Panc1 (cell line): ENCODE measurements around the gene FAM227B. TPM values are rescaled to one million over a fixed set of nuclear protein-coding genes. Genes with fewer than 3 reads are reported as not detected.

Experiments
- ATAC-seq: fragments of 200-7000 bp; cut with Tn5 transposase; 2 replicates; pipeline ENCODE4 v1.9.1; 2020; ENCODE audit warnings: mild to moderate bottlenecking, moderate library complexity
- BruUV-seq: library from RNA; stranded (reverse); fragments of 400-500 nt; replicated peaks from 2 replicates; lab custom pipeline; 2021; lab: Mats Ljungman, UMichigan
- CTCF ChIA-PET: fragments of 300-600 bp; sonication (Branson Sonifier 250); formaldehyde crosslinking; loops from one replicate; lab custom pipeline; 2022; ENCODE audit warnings: antibody characterized with exemption; lab: Charles Lee
- POLR2A ChIA-PET: fragments of 300-600 bp; sonication (Branson Sonifier 250); formaldehyde crosslinking; loops from one replicate; lab custom pipeline; 2022; ENCODE audit warnings: antibody characterized with exemption; lab: Charles Lee
- DNase-seq: peaks from one replicate; pipeline ENCODE4 v3.0.0-alpha.2; 2010; ENCODE audit warnings: low read depth, low spot score
- H3K27ac ChIP-seq: 2 replicates; pipeline ENCODE4 v1.5.1; 2011; ENCODE audit warnings: mild to moderate bottlenecking, low read length, inconsistent platforms
- H3K27me3 ChIP-seq: fragments of 200-500 bp; sonication (Bioruptor generic); 2 replicates; pipeline ENCODE4 v1.6.0; 2014; ENCODE audit warnings: low read length, inconsistent platforms; ENCODE audit not compliant: control insufficient read depth, insufficient read depth
- H3K36me3 ChIP-seq: fragments of 200-500 bp; sonication (Bioruptor generic); 2 replicates; pipeline ENCODE4 v1.5.1; 2014; ENCODE audit warnings: inconsistent platforms, mild to moderate bottlenecking, low read length, moderate library complexity; ENCODE audit not compliant: control insufficient read depth, insufficient read depth
- H3K4me1 ChIP-seq: 2 replicates; pipeline ENCODE4 v1.5.1; 2011; ENCODE audit warnings: inconsistent platforms, mild to moderate bottlenecking, low read length, moderate library complexity; ENCODE audit not compliant: control insufficient read depth, insufficient read depth
- H3K4me3 ChIP-seq, 2 experiments: 2 replicates each; pipeline ENCODE4 v1.5.1; 2011 to 2012; ENCODE audit warnings: low read depth in 2 of 2, low read length in 2 of 2, mild to moderate bottlenecking in 2 of 2, inconsistent platforms in 1 of 2, moderate library complexity in 1 of 2
- H3K9me3 ChIP-seq: fragments of 200-500 bp; sonication (Bioruptor generic); 2 replicates; pipeline ENCODE4 v1.5.1; 2014; ENCODE audit warnings: low read depth, mild to moderate bottlenecking, inconsistent platforms, low read length, moderate library complexity; ENCODE audit not compliant: control insufficient read depth, insufficient read depth
- POLR2AphosphoS5 ChIP-seq: IDR thresholded peaks from 2 replicates; pipeline ENCODE4 v1.6.1; 2012; ENCODE audit warnings: mild to moderate bottlenecking, low read depth, low read length, moderate library complexity
- SIN3A ChIP-seq: IDR thresholded peaks from 2 replicates; pipeline ENCODE4 v1.6.1; 2012; ENCODE audit warnings: low read depth, mild to moderate bottlenecking, low read length, moderate library complexity, borderline replicate concordance; ENCODE audit not compliant: insufficient read depth
- TCF7L2 ChIP-seq: IDR thresholded peaks from 2 replicates; pipeline ENCODE4 v1.6.1; 2011; ENCODE audit warnings: mild to moderate bottlenecking, low read depth, low read length, inconsistent platforms
- in situ Hi-C: cut with HindIII; loops from 2 replicates; pipeline ENCODE4 v1.10.0; 2016; ENCODE audit warnings: low sequenced_read_pairs, low pct_unique_long_range_greater_than_20kb
- intact Hi-C: fragments of 100-400 bp; cut with micrococcal nuclease; formaldehyde crosslinking; loops from one replicate; pipeline ENCODE4 v1.10.0; 2022; ENCODE audit not compliant: unreplicated experiment
- total RNA-seq: library from RNA; stranded (reverse); gene quantifications from one replicate; pipeline ENCODE4 v1.2.1, GENCODE V29; 2021; ENCODE audit not compliant: unreplicated experiment
- TF ChIP-seq, protein P1 (sequence below), 2 experiments: IDR thresholded peaks; 2 replicates each; pipeline ENCODE4 v1.6.1; 2011 to 2012; ENCODE audit warnings: low read depth in 2 of 2, control low read depth in 1 of 2, low read length in 1 of 2, mild to moderate bottlenecking in 1 of 2, moderate library complexity in 1 of 2; ENCODE audit not compliant: insufficient read depth in 1 of 2
- TF ChIP-seq, protein P2 (sequence below): fragments of 450-650 bp; IDR thresholded peaks from 2 replicates; pipeline ENCODE4 v1.5.1; 2017; ENCODE audit warnings: mild to moderate bottlenecking

Gene FAM227B
- total RNA-seq, 1 experiment from 2014 or later, result 1.2 TPM

DNA sequence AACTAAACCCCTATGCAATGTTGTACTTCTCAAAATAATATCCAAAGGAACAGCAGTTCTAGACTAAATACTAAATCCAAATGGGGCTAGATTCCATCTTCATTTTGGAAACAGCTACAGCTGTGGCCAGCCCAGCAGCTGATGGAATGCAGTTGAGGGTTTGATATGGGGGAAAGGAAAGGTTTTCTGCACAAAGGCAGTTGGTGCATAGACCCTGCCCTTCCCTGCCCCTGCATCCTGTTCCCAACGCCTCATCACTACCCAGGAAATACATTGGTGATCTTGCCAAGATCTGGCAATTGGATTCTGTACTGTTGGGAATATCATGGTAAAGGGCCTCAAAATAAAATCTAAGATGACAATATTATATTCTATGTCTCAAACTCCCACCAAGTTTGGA is 44.1 kb upstream of the FAM227B start:
- TF ChIP-seq, protein P1, sequence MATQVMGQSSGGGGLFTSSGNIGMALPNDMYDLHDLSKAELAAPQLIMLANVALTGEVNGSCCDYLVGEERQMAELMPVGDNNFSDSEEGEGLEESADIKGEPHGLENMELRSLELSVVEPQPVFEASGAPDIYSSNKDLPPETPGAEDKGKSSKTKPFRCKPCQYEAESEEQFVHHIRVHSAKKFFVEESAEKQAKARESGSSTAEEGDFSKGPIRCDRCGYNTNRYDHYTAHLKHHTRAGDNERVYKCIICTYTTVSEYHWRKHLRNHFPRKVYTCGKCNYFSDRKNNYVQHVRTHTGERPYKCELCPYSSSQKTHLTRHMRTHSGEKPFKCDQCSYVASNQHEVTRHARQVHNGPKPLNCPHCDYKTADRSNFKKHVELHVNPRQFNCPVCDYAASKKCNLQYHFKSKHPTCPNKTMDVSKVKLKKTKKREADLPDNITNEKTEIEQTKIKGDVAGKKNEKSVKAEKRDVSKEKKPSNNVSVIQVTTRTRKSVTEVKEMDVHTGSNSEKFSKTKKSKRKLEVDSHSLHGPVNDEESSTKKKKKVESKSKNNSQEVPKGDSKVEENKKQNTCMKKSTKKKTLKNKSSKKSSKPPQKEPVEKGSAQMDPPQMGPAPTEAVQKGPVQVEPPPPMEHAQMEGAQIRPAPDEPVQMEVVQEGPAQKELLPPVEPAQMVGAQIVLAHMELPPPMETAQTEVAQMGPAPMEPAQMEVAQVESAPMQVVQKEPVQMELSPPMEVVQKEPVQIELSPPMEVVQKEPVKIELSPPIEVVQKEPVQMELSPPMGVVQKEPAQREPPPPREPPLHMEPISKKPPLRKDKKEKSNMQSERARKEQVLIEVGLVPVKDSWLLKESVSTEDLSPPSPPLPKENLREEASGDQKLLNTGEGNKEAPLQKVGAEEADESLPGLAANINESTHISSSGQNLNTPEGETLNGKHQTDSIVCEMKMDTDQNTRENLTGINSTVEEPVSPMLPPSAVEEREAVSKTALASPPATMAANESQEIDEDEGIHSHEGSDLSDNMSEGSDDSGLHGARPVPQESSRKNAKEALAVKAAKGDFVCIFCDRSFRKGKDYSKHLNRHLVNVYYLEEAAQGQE (IDR thresholded peaks at IDR 0.05; ENCODE audit: insufficient read depth in 1 of 2, low read depth in 2 of 2, low read length in 1 of 2), result no peak
- TF ChIP-seq TCF7L2, result no peak
- TF ChIP-seq, protein P2, sequence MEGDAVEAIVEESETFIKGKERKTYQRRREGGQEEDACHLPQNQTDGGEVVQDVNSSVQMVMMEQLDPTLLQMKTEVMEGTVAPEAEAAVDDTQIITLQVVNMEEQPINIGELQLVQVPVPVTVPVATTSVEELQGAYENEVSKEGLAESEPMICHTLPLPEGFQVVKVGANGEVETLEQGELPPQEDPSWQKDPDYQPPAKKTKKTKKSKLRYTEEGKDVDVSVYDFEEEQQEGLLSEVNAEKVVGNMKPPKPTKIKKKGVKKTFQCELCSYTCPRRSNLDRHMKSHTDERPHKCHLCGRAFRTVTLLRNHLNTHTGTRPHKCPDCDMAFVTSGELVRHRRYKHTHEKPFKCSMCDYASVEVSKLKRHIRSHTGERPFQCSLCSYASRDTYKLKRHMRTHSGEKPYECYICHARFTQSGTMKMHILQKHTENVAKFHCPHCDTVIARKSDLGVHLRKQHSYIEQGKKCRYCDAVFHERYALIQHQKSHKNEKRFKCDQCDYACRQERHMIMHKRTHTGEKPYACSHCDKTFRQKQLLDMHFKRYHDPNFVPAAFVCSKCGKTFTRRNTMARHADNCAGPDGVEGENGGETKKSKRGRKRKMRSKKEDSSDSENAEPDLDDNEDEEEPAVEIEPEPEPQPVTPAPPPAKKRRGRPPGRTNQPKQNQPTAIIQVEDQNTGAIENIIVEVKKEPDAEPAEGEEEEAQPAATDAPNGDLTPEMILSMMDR, result no peak
- TF ChIP-seq POLR2AphosphoS5, result no peak
- no peak for TF ChIP-seq SIN3A
- intact Hi-C loops, result no loop called here
- Histone ChIP-seq H3K4me3 (no peak overlapping the region), H3K9me3 (no peaks in the 10 kb centered on the region), H3K27ac (no peak overlapping the region), H3K27me3 (no peaks in the 10 kb centered on the region), H3K36me3 (no peaks in the 10 kb centered on the region), H3K4me1 (no peaks in the 10 kb centered on the region)
- no TSS peak for BruUV-seq
- CTCF ChIA-PET, result no interaction called here
- in situ Hi-C loops, result no loop called here
- ATAC-seq (no peak), DNase-seq (no peak)
- POLR2A ChIA-PET, result no interaction called here

- 0 out of 2 replicates have a peak, but pooled peaks cover 6% of the 10 kb centered on the region for H3K9me3 ChIP-seq
- TF ChIP-seq, protein P2, result no peak
- TF ChIP-seq POLR2AphosphoS5 (no peak), SIN3A (no peak)
- CTCF ChIA-PET, result no interaction called here
- in situ Hi-C loops, result no loop called here
- H3K36me3 ChIP-seq, result no peaks in the 10 kb centered on the region
- ATAC-seq, result no peak
- intact Hi-C loops, result no loop called here
- no peak for DNase-seq
- BruUV-seq, result no TSS peak
- H3K4me3 ChIP-seq, result no peak overlapping the region
- no peak overlapping the region for H3K27ac ChIP-seq
- no peaks in the 10 kb centered on the region for H3K4me1 ChIP-seq
- POLR2A ChIA-PET, result no interaction called here
- H3K27me3 ChIP-seq, result no peaks in the 10 kb centered on the region
Measured at GRCh38 chr15:49656734-49657133, 36.1 kb upstream of the FAM227B start.
